ENCODE results near the gene SERPINA10. TPM values are rescaled to one million over a fixed set of nuclear protein-coding genes. Genes with fewer than 3 reads are reported as not detected.
"Not testable (repeated sequence)": the region's sequence is repeated elsewhere in the genome, so short reads cannot be mapped to it uniquely, and the experiment has no call there.

Gene SERPINA10
- total RNA-seq, 1 experiment from 2014 or later, result 0.04 TPM

DNA sequence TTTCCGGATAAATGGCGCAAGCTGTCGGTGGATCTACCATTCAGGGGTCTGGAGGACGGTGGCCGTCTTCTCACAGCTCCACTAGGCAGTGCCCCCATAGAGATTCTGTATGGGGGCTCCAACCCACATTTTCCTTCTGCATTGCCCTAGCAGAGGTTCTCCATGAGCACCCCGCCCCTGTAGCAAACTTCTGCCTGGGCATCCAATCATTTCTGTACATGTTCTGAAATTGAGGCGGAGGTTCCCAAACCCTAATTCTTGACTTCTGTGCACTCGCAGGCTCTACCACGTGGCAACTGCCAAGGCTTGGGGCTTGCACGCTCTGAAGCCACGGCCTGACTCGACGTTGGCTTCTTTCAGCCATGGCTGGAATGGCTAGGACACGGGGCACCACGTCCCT lies 5.1 kb upstream of the SERPINA10 start:
- Mint-ChIP-seq H3K9me3 (peaks cover 4% of the 10 kb centered on the region; the same call in 1 of the 2 replicates), H3K36me3 (no peaks in the 10 kb centered on the region), H3K4me3 (no peak overlapping the region), H3K27ac (no peak overlapping the region), H3K27me3 (ENCODE audit: low read depth) (no peaks in the 10 kb centered on the region; the same call in 1 of the 2 replicates), H3K4me1 (peaks cover 4% of the 10 kb centered on the region)
- ChIA-PET POLR2A (no interaction called here), CTCF (interaction anchor here (1.0 kb wide), 1 partner anchor 10 kb away, joined by 4 read pairs; no protein-coding TSS in a partner anchor)
- no peak for ATAC-seq
- TF ChIP-seq GRHL2 (CRISPR knock-in tag; IDR thresholded peaks at IDR 0.05; ENCODE audit: insufficient replicate concordance, severe bottlenecking) (no peak), OVOL2 (CRISPR knock-in tag; IDR thresholded peaks at IDR 0.05; ENCODE audit: borderline replicate concordance) (no peak)
- TF ChIP-seq, protein P1, sequence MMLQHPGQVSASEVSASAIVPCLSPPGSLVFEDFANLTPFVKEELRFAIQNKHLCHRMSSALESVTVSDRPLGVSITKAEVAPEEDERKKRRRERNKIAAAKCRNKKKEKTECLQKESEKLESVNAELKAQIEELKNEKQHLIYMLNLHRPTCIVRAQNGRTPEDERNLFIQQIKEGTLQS (CRISPR knock-in tag; conservative IDR thresholded peaks at IDR 0.05), result no peak
- TF ChIP-seq, protein P2, sequence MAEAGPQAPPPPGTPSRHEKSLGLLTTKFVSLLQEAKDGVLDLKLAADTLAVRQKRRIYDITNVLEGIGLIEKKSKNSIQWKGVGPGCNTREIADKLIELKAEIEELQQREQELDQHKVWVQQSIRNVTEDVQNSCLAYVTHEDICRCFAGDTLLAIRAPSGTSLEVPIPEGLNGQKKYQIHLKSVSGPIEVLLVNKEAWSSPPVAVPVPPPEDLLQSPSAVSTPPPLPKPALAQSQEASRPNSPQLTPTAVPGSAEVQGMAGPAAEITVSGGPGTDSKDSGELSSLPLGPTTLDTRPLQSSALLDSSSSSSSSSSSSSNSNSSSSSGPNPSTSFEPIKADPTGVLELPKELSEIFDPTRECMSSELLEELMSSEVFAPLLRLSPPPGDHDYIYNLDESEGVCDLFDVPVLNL (CRISPR knock-in tag; IDR thresholded peaks at IDR 0.05; ENCODE audit: borderline replicate concordance, low read depth), result no peak
- no peak for DNase-seq (ENCODE audit: low spot score)

DNA sequence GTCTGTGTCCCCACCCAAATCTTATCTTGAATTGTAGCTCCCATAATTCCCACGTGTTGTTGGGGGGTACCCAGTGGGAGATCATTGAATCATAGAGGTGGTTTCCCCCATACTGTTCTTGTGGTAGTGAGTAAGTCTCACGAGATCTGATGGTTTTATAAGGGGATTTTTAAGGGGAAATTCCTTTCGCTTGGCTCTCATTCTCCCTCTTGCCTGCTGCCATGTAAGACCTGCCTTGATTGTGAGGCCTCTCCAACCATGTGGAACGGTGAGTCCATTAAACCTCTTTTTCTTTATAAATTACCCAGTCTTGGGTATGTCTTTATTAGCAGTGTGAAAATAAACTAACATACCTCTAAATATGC lies 3.1 kb upstream of the SERPINA10 start:
- H3K36me3 Mint-ChIP-seq; H3K4me3 Mint-ChIP-seq; POLR2A ChIA-PET; H3K9me3 Mint-ChIP-seq; DNase-seq (ENCODE audit: low spot score); H3K4me1 Mint-ChIP-seq; ATAC-seq; CTCF ChIA-PET; H3K27ac Mint-ChIP-seq; H3K27me3 Mint-ChIP-seq (ENCODE audit: low read depth): not testable (repeated sequence)

DNA sequence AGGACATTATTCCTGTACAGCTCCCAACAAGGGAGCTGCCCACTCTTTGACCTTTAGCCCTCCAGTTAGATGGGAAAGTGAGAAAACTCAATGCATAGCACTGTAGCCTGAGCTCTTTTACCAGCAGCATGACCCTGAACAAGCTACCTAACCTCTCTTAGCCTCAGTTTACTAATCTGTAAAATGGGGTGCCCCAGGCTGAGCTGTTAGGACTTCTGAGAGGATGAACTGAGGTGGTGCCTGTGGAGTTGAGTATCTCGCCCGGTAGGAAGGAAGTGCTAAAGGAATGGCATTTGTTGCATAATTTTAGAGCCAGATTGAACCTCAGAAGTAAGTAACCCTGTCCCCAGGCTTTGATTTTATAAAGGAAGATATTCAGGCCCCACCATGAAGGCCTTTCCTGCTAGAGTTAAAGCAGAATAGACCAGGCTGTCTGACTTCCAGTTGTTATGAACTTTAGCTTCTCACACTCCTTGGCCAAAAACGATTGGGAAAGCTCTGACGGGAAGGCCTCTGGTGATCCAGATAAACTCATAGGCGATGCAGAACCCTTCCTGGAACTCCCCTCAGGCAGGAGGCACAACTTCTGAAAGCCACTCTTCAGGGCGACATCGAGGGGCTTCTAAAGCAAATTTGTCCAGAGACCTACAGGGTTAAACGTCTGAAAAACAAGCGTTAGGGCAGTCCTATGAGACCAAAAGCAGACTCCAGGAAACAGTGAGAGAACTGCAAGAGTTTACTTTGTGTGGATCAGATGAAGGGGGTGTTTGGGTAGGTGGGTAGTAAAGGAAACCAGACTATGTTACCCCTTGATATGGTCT lies 2.5 kb upstream of the SERPINA10 start:
- no peak for TF ChIP-seq GTF2I (CRISPR knock-in tag; conservative IDR thresholded peaks at IDR 0.05)
- TF ChIP-seq, protein P3, sequence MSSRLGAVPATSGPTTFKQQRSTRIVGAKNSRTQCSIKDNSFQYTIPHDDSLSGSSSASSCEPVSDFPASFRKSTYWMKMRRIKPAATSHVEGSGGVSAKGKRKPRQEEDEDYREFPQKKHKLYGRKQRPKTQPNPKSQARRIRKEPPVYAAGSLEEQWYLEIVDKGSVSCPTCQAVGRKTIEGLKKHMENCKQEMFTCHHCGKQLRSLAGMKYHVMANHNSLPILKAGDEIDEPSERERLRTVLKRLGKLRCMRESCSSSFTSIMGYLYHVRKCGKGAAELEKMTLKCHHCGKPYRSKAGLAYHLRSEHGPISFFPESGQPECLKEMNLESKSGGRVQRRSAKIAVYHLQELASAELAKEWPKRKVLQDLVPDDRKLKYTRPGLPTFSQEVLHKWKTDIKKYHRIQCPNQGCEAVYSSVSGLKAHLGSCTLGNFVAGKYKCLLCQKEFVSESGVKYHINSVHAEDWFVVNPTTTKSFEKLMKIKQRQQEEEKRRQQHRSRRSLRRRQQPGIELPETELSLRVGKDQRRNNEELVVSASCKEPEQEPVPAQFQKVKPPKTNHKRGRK (CRISPR knock-in tag; IDR thresholded peaks at IDR 0.05; ENCODE audit: borderline replicate concordance), result no peak
- TF ChIP-seq, protein P4, sequence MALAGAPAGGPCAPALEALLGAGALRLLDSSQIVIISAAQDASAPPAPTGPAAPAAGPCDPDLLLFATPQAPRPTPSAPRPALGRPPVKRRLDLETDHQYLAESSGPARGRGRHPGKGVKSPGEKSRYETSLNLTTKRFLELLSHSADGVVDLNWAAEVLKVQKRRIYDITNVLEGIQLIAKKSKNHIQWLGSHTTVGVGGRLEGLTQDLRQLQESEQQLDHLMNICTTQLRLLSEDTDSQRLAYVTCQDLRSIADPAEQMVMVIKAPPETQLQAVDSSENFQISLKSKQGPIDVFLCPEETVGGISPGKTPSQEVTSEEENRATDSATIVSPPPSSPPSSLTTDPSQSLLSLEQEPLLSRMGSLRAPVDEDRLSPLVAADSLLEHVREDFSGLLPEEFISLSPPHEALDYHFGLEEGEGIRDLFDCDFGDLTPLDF (CRISPR knock-in tag; IDR thresholded peaks at IDR 0.05), result no peak
- TF ChIP-seq OVOL2 (CRISPR knock-in tag; IDR thresholded peaks at IDR 0.05; ENCODE audit: borderline replicate concordance), result no peak
- TF ChIP-seq, protein P5, sequence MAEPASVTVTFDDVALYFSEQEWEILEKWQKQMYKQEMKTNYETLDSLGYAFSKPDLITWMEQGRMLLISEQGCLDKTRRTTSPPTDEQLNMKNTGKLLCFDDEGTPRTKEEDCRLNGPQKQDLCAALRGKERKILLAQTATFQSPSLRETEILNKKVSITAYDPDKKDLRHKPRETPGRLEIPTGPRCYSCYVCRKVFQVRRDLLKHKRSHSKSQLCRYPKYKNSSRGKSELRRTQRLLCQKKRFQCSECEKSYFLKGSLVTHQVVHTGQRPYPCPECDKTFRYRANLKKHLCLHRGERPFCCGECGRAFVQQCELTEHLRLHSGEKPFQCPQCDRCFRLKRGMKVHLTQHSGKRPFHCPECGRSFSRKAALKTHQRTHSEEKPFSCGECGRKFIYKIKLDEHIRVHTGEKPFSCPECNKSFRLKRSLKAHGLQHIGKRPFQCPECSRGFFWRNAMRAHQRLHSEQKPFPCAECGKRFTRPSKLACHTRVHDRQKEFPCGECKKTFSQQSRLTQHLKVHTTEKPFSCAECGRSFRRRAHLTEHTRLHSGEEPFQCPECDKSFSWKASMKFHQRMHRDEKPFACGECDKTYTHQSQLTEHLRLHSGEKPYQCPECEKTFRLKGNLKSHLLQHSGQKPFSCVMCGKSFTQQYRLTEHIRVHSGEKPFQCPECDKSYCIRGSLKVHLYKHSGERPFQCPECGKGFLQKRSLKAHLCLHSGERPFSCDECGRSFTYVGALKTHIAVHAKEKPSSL (CRISPR knock-in tag; conservative IDR thresholded peaks at IDR 0.05), result no peak
- TF ChIP-seq TCF7 (CRISPR knock-in tag; IDR thresholded peaks at IDR 0.05; ENCODE audit: low read depth), result no peak
- TF ChIP-seq, protein P6, sequence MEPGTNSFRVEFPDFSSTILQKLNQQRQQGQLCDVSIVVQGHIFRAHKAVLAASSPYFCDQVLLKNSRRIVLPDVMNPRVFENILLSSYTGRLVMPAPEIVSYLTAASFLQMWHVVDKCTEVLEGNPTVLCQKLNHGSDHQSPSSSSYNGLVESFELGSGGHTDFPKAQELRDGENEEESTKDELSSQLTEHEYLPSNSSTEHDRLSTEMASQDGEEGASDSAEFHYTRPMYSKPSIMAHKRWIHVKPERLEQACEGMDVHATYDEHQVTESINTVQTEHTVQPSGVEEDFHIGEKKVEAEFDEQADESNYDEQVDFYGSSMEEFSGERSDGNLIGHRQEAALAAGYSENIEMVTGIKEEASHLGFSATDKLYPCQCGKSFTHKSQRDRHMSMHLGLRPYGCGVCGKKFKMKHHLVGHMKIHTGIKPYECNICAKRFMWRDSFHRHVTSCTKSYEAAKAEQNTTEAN (CRISPR knock-in tag; IDR thresholded peaks at IDR 0.05), result no peak
- TF ChIP-seq, protein P7, sequence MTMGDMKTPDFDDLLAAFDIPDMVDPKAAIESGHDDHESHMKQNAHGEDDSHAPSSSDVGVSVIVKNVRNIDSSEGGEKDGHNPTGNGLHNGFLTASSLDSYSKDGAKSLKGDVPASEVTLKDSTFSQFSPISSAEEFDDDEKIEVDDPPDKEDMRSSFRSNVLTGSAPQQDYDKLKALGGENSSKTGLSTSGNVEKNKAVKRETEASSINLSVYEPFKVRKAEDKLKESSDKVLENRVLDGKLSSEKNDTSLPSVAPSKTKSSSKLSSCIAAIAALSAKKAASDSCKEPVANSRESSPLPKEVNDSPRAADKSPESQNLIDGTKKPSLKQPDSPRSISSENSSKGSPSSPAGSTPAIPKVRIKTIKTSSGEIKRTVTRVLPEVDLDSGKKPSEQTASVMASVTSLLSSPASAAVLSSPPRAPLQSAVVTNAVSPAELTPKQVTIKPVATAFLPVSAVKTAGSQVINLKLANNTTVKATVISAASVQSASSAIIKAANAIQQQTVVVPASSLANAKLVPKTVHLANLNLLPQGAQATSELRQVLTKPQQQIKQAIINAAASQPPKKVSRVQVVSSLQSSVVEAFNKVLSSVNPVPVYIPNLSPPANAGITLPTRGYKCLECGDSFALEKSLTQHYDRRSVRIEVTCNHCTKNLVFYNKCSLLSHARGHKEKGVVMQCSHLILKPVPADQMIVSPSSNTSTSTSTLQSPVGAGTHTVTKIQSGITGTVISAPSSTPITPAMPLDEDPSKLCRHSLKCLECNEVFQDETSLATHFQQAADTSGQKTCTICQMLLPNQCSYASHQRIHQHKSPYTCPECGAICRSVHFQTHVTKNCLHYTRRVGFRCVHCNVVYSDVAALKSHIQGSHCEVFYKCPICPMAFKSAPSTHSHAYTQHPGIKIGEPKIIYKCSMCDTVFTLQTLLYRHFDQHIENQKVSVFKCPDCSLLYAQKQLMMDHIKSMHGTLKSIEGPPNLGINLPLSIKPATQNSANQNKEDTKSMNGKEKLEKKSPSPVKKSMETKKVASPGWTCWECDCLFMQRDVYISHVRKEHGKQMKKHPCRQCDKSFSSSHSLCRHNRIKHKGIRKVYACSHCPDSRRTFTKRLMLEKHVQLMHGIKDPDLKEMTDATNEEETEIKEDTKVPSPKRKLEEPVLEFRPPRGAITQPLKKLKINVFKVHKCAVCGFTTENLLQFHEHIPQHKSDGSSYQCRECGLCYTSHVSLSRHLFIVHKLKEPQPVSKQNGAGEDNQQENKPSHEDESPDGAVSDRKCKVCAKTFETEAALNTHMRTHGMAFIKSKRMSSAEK (CRISPR knock-in tag; IDR thresholded peaks at IDR 0.05; ENCODE audit: borderline replicate concordance), result no peak
- no peak for TF ChIP-seq GRHL2 (CRISPR knock-in tag; IDR thresholded peaks at IDR 0.05; ENCODE audit: insufficient replicate concordance, severe bottlenecking)
- no peak for TF ChIP-seq ZNF317 (CRISPR knock-in tag; IDR thresholded peaks at IDR 0.05; ENCODE audit: borderline replicate concordance, low read depth)
- TF ChIP-seq, protein P8, sequence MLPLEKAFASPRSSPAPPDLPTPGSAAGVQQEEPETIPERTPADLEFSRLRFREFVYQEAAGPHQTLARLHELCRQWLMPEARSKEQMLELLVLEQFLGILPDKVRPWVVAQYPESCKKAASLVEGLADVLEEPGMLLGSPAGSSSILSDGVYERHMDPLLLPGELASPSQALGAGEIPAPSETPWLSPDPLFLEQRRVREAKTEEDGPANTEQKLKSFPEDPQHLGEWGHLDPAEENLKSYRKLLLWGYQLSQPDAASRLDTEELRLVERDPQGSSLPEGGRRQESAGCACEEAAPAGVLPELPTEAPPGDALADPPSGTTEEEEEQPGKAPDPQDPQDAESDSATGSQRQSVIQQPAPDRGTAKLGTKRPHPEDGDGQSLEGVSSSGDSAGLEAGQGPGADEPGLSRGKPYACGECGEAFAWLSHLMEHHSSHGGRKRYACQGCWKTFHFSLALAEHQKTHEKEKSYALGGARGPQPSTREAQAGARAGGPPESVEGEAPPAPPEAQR (CRISPR knock-in tag; IDR thresholded peaks at IDR 0.05), result no peak
- H3K36me3 Mint-ChIP-seq, result no peaks in the 10 kb centered on the region
- no peaks in the 10 kb centered on the region for H3K27me3 Mint-ChIP-seq (ENCODE audit: low read depth)
- DNase-seq (ENCODE audit: low spot score) (no peak), ATAC-seq (no peak)
- POLR2A ChIA-PET, result no interaction called here
- CTCF ChIA-PET, result interaction anchor here (0.9 kb wide), 1 partner anchor 260 kb away, joined by 3 read pairs; no protein-coding TSS in a partner anchor
- H3K9me3 Mint-ChIP-seq, result no peaks in the 10 kb centered on the region
- no peak overlapping the region for H3K27ac Mint-ChIP-seq
- H3K4me3 Mint-ChIP-seq, result no peak overlapping the region
- peaks cover 7% of the 10 kb centered on the region for H3K4me1 Mint-ChIP-seq
